GM21737 (cell line): ENCODE data around the gene SEC62.

Experiments
- ATAC-seq: cut with Tn5 transposase; IDR thresholded peaks from one replicate; pipeline ENCODE4 v1.9.1; 2021; ENCODE audit warnings: mild to moderate bottlenecking, moderate library complexity; ENCODE audit not compliant: unreplicated experiment

Gene SEC62

DNA sequence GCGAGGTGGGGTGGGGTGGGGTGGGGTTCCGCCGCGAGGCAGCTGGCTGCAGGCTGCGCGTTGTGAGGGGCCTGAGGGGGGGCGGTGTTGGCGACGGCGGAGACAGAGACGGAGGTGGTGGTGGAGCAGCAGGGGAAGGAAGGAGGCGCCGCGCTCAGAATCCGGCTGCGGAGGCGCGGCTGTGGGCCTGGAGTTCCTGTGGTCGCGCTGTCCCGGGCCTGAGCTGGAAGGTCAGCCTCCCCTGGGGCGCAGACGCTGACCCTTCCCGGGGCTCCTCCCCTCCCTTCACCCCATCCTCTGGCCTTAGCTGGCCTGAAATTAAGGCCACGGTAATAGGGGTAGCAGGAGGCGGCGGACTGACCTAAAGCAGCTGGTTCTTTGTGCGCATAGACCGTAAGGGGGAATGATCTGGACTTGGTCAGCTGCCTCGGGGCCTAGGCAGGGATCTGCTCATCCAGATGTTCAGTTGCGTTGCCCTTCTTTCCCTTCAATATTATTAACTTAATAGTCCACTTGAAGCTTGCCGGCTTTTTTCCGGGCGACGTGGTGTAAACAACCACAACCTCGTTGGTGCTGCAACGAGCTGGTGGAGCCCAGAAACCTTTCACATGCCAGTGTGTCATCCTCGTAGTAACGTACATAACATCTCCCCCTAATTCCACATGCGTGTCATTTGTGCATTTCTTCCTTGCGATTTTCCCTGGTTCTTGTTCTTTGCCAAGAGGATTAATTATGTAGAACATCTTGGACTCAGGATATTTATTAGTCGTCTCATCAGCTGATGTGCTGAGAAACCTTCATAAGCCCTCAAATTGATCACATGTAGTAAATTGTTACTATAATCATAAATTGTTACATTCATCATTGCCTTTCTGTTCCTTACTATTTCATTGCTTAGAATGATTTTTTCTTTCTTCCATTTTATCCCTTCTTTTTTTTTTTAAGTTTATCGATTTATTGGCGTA lies 626 bp downstream of the SEC62 start:
- peak; percentile 26 for ATAC-seq

DNA sequence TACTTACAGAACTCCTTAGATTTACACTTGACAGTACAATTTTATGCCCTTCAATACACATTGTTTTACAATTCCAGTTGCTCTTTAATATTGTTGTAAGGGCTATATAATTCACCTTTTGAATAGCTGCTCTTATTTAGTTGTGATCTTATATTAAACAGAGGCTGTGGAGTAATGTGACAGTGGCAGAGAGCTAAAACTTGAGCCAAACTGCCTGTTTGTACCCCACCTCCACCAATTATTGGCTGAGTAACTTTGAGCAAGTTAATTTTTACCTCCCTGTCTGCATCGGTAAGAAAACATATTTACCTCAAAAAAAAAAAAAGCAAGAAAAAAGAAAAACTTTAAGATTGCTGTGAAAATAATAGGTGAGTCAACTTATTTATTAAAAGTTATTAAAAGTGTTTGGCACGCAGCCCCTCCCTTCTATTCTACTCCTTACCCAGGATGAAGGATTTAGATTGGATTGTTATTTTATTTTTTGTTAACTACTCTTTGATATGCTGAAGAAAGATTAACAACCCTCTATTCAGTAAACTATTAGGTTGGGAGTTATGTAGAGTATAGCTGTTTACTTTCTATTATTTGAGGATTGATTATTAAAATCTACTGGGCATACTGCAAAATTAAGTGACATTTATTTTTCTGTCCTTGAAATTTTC lies 1.7 kb downstream of the SEC62 start:
- ATAC-seq, result no peak

GRCh38 chr3:169969174-169970095 lies 2.8 kb downstream of the SEC62 start:
- no peak for ATAC-seq

DNA sequence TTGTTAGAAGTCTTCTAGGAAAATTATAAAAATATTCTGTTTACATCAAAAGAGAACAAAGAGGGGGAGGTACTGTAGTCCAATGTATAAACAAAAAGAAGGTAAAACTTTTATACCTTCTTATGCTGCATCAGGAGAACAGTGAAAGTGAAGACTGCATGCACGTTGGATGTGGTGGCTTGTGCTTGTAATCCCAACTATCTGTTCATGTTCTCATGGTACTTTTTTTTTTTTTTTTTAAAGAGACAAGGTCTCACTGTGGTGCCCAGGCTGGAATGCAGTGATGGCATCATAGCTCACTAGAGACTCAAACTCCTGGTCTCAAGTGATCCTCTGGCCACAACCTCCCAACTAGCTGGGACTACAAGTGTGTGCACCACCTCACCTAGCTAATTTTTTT lies 4.2 kb downstream of the SEC62 start:
- no peak for ATAC-seq

DNA sequence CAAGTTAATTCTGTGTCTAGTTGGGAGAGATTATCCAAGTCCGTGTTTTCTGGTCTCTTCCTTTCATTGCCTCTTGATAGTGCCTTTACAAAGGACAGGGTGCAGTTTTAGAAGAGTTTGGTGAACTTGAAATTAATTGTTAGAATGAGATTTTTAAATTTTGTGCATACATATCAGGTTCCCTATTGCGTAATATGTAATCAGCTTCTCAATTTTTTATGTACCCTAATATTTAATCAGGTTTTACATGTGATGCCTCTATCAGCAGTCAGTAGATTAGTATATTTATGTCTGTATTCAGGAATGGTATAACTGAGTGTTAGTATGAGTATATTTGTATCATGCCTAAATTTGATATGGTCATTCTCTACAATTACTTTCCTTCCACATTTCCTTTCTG lies 4.9 kb downstream of the SEC62 start:
- ATAC-seq, result no peak

- ATAC-seq, result no peak
Observed at GRCh38 chr3:169980055-169980454, 13.4 kb downstream of the SEC62 start.

DNA sequence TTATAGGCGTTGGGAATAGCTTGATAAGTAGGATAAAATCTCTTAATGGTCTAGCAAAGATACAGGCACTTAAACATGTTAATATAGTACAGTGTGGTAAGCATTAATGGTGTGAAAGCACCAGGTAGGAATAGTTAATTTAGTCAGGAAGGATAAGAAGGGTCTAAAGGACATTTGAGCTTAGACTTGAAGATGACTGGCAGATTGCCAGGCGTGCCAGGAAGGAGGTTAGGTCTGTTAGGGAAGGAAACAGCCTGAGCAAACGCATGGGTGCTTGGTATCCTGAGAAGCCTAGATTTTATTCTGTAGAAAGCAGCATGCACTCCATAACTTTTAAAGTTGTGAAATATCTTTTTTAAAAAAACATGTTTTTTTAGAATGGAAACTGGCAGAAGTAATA lies 17.7 kb downstream of the SEC62 start:
- no peak for ATAC-seq

DNA sequence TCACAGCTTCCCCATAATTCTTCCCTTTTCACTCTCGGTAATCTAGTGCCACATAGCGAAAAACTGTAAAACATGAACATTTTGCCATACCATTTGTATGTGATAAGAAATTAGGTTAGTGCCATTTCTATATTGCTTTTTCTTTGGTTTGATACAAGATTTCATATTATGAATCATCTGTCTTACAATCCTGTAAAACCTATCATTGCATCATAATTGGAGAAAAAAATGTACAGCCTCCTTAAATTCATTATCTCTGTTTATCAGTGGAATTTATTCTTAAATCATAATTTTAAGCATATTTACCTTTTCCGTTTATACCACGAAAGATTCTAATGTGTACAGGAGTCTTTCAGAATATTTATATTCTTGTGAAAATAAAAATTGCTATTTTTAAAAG lies 23.8 kb downstream of the SEC62 start:
- ATAC-seq, result no peak

DNA sequence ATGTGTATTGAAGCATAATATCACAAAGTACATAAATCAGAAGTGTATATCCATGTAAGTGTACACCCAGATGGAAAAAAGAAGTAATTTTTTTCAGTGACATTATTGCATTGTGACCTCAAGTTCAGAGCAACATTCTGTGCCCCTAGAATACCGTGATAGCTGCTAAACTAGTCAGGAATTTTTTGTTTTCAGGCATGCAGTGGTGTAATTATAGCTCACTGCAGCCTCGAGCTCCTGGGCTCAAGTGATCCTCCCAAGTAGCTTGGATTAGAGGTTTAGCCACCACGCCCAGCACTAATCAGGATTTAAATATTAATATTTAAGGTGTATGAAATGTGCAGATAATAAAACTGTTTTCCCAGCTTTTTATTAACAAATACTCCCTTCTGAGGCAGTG lies 25.5 kb downstream of the SEC62 start:
- ATAC-seq, result no peak

GRCh38 chr3:169992781-169993180 lies 26.2 kb downstream of the SEC62 start:
- no peak for ATAC-seq

DNA sequence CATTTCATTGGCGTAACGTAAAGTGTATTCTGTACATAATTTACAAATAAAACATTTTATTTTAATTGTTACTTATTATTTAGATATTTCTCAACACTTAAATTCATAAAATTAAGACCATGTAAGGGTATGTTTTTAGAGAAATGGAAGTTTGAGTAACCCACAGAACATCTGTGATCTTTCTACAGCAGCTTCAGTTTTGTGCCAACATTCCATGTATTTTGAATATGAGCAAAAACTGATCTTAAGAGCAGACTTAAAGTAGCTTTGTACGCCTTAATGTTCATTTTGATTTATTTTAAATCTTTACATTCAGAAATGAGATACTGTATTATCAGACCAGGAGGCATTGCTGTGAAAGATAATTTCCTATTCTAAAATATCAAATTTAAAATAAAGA lies 27.2 kb downstream of the SEC62 start:
- no peak for ATAC-seq

- no peak for ATAC-seq
Observed at GRCh38 chr3:169996063-169996462, 29.5 kb downstream of the SEC62 start.

- ATAC-seq, result no peak
Observed at GRCh38 chr3:169998668-169999131, 32.1 kb downstream of the SEC62 start.

- peak; percentile 68 for ATAC-seq
Observed at GRCh38 chr3:169999433-169999832, 32.8 kb downstream of the SEC62 start.

GRCh38 chr3:170000051-170000450 lies 33.4 kb downstream of the SEC62 start:
- no peak for ATAC-seq

GRCh38 chr3:170002231-170002630 lies 35.6 kb downstream of the SEC62 start:
- no peak for ATAC-seq

DNA sequence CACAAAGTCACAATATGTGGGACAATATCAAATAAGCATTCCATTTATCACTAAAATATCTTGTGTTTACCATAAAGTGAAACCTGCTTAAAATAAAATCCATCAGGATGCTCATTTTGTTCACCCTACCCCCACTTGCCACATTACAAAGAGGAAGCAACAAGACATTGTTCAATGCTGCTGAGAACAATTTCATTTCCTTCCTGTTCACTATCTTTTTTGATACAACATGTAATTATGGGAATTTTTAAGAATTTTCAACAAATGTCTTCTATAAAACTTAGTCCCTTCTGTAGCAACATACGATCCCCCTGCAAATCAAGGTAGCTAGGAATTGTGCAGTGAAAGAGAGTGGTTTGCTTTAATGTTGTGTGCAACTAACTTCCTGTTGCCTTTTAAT lies 36.3 kb downstream of the SEC62 start:
- ATAC-seq, result no peak

DNA sequence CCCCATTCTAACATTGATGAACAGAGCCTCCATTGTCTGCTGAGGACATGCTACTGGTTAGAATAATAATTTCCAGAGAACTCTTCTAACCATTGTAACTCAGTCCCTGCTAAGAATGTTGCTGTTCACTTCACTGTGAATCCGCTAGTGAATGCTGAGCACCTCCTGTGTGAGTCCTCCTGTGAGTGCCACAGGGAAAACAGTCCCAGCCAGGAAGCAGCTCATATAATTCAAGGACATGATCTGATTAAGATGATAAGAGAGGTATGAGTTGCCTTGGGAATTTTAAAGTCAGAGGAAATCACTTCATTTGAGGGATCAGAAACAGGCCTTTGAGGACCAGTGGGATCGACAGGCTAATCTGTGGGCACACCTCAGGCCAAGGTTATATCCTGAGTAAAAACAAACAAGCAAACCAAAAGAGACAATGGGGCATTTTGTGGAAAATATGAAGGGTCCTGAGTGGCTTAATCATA lies 37.3 kb downstream of the SEC62 start:
- ATAC-seq, result no peak

DNA sequence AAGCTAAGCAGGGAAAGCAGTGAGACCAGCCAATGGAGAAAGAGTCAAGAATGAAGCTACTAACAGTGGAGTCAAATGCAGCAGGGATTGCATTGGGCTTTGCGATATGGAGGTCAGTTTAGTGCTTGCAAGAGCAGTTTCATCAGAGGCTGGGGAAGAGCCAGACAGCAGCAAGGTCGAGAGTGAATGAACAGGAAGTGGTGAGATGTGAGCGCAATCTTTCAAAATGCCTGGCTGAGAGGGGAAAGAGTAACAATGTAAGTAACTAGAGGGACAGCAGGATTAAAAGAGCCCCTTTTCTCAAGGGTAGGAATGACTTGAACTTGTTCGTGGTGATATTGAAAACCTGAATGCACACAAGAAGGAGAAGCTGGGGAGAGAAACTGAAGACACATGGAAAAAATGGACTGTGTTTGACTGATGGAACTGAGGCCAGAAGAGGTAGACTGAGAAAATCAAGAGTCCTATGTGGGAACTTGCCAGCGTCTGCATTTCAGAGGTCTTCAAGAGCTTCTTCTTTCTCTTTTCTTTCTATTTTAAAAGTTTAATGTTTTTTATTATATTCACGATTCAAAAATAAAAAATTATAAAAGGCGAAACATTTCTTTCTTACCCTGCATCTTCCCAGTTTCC lies 40.5 kb downstream of the SEC62 start:
- peak; percentile 92 for ATAC-seq

DNA sequence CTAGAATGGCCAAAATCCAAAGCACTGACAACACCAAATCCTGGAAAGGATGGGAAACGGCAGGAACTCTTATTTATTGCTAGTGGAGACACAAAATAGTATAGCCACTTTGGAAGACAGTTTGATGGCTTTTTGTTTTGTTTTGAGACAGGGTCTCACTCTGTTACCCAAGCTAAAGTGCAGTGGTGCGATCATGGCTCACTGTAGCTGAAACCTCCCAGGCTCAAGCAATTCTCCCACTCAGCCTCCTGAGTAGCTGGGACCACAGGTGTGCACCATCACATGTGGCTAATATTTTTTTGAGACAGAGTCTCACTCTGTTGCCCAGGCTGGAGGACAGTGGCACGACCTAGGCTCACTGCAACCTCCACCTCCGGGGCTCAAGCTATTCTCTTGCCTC lies 43.9 kb downstream of the SEC62 start:
- no peak for ATAC-seq
